ENCODE data around the gene SHCBP1L. TPM values are rescaled to one million over a fixed set of nuclear protein-coding genes. Genes with fewer than 3 reads are reported as not detected.

The SHCBP1L gene
- total RNA-seq, 3 donors from 2014 or later: not detected

- ATAC-seq (no peak), DNase-seq (no peak)
- no peaks in the 10 kb centered on the region for H3K27me3 Mint-ChIP-seq (ENCODE audit: low read depth)
- no peak overlapping the region for H3K4me3 Mint-ChIP-seq
- peaks cover 14% of the 10 kb centered on the region for H3K4me1 Mint-ChIP-seq (ENCODE audit: low read depth)
- peaks cover 60% of the 10 kb centered on the region for H3K36me3 Mint-ChIP-seq (ENCODE audit: insufficient read depth)
- no peaks in the 10 kb centered on the region for H3K9me3 Mint-ChIP-seq
These were observed 95.8 kb downstream of the SHCBP1L start for GRCh38 chr1:182857212-182857611.

- peaks cover 5% of the 10 kb centered on the region for H3K4me1 Mint-ChIP-seq (ENCODE audit: low read depth)
- H3K9me3 Mint-ChIP-seq: no peaks in the 10 kb centered on the region
- no peak overlapping the region for H3K4me3 Mint-ChIP-seq
- DNase-seq (no peak), ATAC-seq (no peak)
- no peaks in the 10 kb centered on the region for H3K27me3 Mint-ChIP-seq (ENCODE audit: low read depth)
- peaks cover 56% of the 10 kb centered on the region for H3K36me3 Mint-ChIP-seq (ENCODE audit: insufficient read depth)
These were observed 97.1 kb downstream of the SHCBP1L start for GRCh38 chr1:182855911-182856310.

DNA sequence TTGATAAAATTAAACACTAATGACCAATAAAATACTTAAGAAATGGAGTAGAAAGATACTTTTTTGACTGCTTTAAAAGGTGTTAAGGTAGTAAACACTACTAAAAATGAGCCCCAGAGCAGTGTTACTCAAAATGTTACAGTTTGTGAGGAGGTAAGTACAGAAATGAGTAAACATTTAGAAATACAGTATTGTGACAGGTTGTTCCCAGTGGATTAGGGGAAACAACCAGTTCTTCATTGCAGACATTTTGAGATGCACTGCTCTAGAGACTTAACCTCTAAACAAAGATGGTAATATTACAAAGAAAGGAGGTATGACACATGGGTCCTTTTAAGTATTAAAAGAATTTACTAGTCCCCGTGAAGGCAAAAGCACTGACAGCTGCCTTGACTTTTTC lies 101.1 kb downstream of the SHCBP1L start:
- no peaks in the 10 kb centered on the region for H3K27me3 Mint-ChIP-seq (ENCODE audit: low read depth)
- H3K36me3 Mint-ChIP-seq (ENCODE audit: insufficient read depth): peaks cover 54% of the 10 kb centered on the region
- peaks cover 31% of the 10 kb centered on the region for H3K4me1 Mint-ChIP-seq (ENCODE audit: low read depth)
- DNase-seq (no peak), ATAC-seq (peak; percentile 62 to 65)
- H3K4me3 Mint-ChIP-seq: no peak overlapping the region
- no peaks in the 10 kb centered on the region for H3K9me3 Mint-ChIP-seq

DNA sequence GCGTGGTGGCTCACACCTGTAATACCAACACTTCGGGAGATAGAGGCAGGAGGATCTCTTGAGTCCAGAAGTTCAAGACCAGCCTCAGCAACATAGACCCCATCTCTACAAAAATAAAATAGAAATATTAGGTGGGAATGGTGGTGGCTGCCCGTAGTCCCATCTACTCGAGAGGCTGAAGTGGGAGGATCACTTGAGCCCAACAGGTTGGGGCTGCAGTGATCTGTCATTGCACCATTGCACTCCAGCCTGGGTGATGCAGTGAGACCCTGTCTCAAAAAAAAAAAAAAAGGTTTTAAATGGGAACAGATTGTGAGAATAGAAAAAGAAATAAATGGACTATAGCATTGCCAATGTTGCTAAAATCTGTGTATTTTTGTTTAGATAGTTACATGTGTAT lies 102.6 kb downstream of the SHCBP1L start:
- Mint-ChIP-seq H3K9me3 (no peaks in the 10 kb centered on the region), H3K27me3 (ENCODE audit: low read depth) (no peaks in the 10 kb centered on the region), H3K4me1 (ENCODE audit: low read depth) (peaks cover 44% of the 10 kb centered on the region), H3K4me3 (no peak overlapping the region), H3K36me3 (ENCODE audit: insufficient read depth) (peaks cover 60% of the 10 kb centered on the region)
- DNase-seq (no peak), ATAC-seq (no peak)

Other genes with a start within 250 kb of the SHCBP1L start
- gene NPL, start 163.4 kb downstream of the SHCBP1L start, total RNA-seq: 10 to 100 TPM in 2 of 3 donors, 1 to 10 TPM in 1; 5.2 to 11.0 (median 10.4) TPM
- 100 to 1,000 TPM; 375 to 402 (median 394) TPM for gene DHX9, start 113.8 kb downstream of the SHCBP1L start, total RNA-seq
- gene LAMC1, start 70.3 kb upstream of the SHCBP1L start, total RNA-seq: 1 to 10 TPM in 1 of 3 donors, under 1 TPM in 2; 0.61 to 1.0 (median 0.84) TPM
- gene LAMC2, start 233.1 kb upstream of the SHCBP1L start, total RNA-seq: under 1 TPM in 1 of 3 donors, not detected in 2; 0.03 TPM

All from activated T-cell treated with anti-CD3 and anti-CD28 coated beads, Interleukin-2, amount 50 U/mL, for 4 hours (primary cell).